Loucy (cell line): ENCODE data around the gene PARD3B.

Experiments used
- EZH2phosphoT487 ChIP-seq: fragments of 200-600 bp; IDR thresholded peaks from 2 replicates; pipeline ENCODE4 v1.6.1; 2018; ENCODE audit warnings: antibody characterized with exemption, mild to moderate bottlenecking, moderate library complexity, borderline replicate concordance
- TF ChIP-seq, protein P1 (sequence below): fragments of 200-600 bp; sonication (generic); conservative IDR thresholded peaks from 2 replicates; pipeline ENCODE4 v1.5.1; 2014; ENCODE audit warnings: mild to moderate bottlenecking, antibody characterized with exemption, low read length

DNA sequence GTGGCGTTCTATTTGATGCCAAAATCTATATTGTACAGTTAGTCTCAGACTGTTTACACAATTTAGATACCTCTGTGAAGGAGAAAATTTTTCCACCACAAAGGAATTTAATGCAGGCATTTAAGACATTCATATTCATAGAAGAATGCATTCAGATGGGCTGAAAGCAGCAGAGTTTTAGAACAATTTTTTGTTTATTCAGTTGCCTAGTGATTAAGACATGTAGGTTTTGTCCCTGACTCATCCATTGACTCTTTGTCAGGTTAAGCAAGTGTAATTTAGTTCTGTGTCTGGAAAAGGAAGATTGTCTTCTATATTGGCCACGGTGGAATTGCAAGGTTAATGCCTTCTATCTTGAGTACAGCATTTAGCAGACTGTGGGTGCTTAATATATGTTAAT lies 515.0 kb downstream of the PARD3B start:
- TF ChIP-seq, protein P1, sequence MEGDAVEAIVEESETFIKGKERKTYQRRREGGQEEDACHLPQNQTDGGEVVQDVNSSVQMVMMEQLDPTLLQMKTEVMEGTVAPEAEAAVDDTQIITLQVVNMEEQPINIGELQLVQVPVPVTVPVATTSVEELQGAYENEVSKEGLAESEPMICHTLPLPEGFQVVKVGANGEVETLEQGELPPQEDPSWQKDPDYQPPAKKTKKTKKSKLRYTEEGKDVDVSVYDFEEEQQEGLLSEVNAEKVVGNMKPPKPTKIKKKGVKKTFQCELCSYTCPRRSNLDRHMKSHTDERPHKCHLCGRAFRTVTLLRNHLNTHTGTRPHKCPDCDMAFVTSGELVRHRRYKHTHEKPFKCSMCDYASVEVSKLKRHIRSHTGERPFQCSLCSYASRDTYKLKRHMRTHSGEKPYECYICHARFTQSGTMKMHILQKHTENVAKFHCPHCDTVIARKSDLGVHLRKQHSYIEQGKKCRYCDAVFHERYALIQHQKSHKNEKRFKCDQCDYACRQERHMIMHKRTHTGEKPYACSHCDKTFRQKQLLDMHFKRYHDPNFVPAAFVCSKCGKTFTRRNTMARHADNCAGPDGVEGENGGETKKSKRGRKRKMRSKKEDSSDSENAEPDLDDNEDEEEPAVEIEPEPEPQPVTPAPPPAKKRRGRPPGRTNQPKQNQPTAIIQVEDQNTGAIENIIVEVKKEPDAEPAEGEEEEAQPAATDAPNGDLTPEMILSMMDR: no peak
- no peak for TF ChIP-seq EZH2phosphoT487
